ENCODE data around the gene UPF3B.
"Not testable (repeated sequence)": the region's sequence is repeated elsewhere in the genome, so short reads cannot be mapped to it uniquely, and the experiment has no call there.

Gene UPF3B, protein sequence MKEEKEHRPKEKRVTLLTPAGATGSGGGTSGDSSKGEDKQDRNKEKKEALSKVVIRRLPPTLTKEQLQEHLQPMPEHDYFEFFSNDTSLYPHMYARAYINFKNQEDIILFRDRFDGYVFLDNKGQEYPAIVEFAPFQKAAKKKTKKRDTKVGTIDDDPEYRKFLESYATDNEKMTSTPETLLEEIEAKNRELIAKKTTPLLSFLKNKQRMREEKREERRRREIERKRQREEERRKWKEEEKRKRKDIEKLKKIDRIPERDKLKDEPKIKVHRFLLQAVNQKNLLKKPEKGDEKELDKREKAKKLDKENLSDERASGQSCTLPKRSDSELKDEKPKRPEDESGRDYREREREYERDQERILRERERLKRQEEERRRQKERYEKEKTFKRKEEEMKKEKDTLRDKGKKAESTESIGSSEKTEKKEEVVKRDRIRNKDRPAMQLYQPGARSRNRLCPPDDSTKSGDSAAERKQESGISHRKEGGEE

DNA sequence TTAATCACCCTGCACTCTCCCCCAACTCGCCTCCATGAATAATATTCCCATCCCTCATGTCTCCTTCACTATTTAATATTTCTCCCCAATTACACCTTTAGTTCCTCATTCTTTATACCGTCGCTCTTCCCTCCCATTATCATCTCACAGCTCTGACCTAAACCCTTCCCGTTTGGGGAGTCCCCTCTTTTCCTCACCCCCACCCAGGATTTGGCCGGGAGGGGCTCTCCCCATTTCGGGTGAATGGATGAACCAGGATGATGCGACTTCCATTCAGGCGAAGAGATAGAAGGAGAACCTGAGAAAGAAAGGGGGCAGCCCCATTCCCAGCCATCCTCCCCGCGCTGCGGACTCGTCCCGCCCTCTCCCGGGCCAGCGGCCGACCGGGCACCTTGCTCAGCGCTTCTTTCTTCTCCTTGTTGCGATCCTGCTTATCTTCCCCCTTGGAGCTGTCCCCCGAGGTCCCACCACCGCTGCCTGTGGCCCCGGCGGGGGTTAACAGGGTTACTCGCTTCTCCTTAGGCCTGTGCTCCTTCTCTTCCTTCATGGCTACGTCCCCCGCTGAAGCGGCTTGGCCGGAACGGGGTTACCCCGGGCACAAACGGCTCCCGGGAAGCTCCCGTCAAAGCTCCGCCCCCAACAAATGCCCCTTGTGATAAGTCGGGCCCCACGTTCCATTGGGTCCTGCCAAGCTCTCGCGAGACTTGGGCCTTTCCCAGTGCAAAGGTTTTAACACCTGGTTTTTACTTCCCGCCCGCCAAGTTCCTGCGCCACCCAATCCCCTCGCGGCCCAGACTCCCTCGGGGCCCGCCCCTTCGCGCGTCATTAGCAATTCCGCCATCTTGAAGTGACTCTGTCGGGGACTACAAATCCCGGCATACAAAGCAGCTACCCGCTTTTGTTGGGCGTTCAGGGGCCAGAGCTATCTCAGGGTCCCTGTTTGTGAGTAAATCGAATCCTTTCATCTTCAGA, at the start of gene UPF3B:
UPF3B (minus strand) TSS at position 582 of the 972 bp plus-strand sequence; CDS start at position 547, 35 bp downstream.
- peak; percentile 88 for DNase-seq (ENCODE audit: low read depth, low spot score)

DNA sequence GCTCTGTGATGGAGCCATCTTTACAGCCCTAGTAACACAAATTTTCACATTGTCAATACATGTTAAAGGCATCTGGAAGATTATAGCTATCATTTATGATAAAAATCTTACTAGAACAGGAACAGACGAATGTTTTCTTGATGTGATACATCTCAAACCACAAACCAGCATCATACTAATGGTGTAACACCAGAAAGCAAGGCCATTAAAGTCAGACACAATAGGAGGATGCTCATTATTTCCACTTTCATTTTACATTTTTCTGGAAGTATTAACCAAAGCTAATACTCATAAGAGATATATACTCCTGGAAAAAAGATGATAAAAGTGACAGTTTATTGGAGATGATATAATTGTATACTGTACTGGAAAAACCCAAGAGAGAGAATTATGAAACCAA, 48.2 kb upstream of the UPF3B start:
- DNase-seq (ENCODE audit: low read depth, low spot score) = no peak

GRCh38 chrX:119899125-119899524, 46.4 kb upstream of the UPF3B start:
- DNase-seq (ENCODE audit: low read depth, low spot score) = no peak

DNA sequence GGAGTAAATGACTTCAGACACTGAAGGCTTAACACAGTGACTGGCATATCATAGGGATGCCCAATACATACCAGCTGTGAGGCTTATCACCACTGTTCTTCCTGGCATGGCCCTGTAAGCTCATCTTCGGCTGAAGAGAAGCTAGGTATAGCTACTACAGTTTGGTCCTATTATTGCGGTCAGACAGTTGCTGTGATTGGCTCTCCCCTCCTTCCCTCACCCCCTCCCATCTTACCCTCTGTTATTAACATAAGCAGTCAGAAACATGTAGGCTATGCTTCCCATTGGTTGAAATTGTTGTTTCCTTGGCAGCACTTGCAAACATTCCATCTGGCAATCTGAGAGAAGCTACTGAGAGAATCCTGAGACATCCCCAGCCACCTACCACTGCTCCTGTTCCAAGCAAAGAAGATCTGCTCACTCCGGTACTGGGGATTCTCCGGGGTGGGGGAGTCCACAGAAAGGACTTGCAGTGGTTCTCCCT, 43.1 kb upstream of the UPF3B start, which contains the start of gene AKAP14:
AKAP14 (plus strand) TSS at position 51 of the 484 bp plus-strand sequence. CDS start 7,331 bp downstream, outside the sequence.
- DNase-seq (ENCODE audit: low read depth, low spot score) = no peak

GRCh38 chrX:119891961-119892692, 39.4 kb upstream of the UPF3B start:
- not testable (repeated sequence) for DNase-seq (ENCODE audit: low read depth, low spot score)

DNA sequence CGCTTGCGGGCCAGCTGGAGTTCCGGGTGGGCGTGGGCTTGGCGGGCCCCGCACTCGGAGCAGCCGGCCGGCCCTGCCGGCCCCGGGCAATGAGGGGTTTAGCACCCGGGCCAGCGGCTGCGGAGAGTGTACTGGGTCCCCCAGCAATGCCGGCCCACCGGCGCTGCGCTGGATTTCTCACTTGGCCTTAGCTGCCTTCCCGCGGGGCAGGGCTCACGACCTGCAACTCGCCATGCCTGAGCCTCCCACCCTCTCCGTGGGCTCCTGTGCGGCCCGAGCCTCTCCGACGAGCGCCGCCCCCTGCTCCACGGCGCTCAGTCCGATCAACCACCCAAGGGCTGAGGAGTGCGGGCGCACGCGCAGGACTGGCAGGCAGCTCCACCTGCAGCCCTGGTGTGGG, 37.9 kb upstream of the UPF3B start:
- not testable (repeated sequence) for DNase-seq (ENCODE audit: low read depth, low spot score)

- peak; percentile 25 for DNase-seq (ENCODE audit: low read depth, low spot score)
Measured at GRCh38 chrX:119887721-119888425, 35.1 kb upstream of the UPF3B start.

DNA sequence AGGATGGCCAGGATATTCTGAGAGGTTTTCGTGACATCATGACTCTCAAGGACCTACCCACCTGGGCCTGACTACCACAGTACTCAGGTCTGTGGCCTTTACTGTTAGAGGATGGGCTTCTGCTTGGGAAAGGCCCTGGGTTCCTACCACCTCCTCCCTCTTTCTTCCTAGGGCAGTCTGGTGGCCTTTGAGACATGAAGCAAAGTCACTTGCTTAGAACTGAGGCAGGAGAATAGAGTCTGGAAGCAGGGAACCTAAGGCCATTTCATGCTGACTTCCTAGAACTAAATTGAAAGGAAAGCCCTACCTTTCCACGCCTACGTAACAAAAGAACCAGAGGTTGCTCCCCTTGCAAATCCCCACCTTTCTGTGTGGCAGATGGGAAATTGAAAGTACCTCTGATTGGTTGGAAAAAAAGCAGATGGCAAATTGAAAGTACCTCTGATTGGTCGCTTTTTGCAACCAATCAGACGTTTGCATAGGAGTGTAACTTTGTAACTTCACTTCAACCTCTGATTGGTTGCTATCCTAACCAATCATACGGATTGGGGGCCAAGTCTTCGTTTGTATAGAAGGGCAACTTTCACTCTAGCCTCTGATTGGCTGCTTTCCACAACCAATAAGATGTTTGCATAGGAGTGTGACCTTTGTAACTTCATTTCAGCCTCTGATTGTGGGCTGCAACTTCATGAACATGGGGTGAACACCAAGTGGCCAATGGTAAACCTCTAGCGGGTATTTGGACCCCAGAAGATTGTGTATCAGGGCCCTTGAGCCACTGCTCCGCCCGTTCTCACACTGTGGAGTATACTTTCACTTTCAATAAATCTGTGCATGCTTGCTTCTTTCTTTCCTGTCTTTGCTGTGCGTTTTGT, 33.0 kb upstream of the UPF3B start:
- DNase-seq (ENCODE audit: low read depth, low spot score) = no peak

DNA sequence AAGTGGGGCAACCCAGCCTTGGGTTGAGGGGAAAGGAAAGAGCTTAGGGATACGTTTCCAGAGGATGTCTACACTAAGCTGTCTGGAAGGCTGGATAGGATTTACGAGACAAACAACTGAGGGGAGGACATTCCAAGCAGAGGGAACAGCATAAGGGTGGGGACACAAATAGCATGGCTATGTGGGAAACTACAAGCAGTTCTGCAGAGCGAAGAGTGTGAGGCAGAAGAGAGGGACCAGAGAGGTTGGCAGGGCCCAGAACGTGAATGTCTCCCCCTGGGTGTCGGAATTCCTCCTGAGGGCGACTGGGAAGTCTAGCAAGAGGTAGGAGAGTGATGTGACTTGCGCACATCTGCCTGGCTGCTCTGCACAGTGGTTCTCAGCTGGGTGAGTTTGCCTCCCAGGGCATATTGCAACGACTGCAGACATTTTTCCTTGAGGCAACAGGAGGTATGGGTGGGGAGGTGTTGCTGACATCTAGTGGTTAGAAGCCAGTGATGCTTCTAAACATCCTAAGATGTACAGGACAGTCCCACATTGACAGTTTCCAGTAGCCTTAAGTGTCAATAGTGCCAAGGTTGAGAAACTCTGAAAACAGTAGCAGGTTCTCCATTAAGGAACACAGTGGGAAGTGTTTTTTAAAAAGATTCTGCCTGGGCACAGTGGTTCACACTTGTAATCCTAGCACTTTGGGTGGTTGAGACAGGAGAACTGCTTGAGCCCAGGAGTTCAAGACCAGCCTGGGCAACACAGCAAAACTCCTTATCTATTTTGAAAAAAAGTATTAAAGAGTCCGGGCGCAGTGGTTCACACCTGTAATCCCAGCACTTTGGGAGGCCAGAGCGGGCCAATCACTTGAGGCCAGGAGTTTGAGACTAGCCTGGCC, 28.0 kb upstream of the UPF3B start:
- no peak for DNase-seq (ENCODE audit: low read depth, low spot score)

DNA sequence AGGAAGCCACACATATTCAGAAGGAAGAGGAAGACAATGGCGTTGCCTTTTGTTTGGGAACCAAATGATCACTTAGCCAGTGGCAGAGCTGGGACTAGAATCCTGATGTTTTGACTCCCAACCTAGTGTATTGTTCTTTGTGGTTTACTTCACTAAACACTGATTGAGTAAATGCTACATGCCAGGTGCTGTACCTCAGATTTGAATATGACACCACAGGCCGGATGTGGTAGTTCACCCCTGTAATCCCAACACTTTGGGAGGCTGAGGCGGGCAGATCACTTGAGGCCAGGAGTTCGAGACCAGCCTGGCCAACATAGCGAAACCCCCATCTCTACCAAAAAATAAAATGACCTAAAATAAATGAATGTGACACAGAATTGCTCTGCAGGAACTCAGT, 27.3 kb upstream of the UPF3B start:
- no peak for DNase-seq (ENCODE audit: low read depth, low spot score)

GRCh38 chrX:119878740-119879139, 26.0 kb upstream of the UPF3B start:
- no peak for DNase-seq (ENCODE audit: low read depth, low spot score)

DNA sequence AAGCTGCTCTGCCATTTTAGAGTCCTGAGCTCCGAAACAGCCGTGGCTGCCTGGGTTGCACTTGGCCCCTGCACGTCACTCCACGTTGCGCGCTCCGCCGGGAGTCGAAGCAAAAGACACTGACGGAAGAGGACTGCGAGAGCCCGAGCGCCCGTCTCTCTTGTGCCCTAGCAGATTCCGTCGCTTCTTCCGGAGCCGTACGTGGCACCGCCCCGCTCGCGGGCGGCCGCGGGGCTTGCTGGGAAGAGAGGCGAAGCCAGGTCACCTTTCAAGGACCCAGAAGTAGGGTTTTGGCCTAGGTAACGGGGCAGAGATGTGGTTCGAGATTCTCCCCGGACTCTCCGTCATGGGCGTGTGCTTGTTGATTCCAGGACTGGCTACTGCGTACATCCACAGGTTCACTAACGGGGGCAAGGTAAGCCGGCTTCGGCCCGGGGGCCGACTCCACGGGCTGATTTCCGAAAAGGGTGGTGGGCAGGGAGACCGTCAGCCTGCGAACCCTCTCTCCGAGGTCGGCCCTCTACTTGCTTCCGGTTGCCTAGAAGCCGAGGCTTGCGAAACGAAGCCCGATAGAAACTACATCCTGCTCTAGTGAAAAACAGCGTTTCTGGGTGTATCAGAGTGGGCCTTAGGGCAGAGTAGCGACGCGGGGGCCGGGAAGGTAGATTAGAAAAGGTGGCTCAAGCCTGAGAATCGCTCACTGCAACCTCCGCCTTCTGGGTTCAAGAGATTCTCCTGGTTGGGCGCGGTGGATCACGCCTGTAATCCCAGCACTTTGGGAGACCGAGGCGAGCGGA, 19.0 kb upstream of the UPF3B start, which contains the start of the genes NDUFA1 and RNF113A:
NDUFA1 (plus strand) TSS at position 234 of the 797 bp plus-strand sequence; CDS start at position 314, 80 bp downstream.
RNF113A (minus strand) TSS at position 135 of the 797 bp plus-strand sequence; CDS start at position 15, 120 bp downstream.
- DNase-seq (ENCODE audit: low read depth, low spot score) = peak; percentile 70

DNA sequence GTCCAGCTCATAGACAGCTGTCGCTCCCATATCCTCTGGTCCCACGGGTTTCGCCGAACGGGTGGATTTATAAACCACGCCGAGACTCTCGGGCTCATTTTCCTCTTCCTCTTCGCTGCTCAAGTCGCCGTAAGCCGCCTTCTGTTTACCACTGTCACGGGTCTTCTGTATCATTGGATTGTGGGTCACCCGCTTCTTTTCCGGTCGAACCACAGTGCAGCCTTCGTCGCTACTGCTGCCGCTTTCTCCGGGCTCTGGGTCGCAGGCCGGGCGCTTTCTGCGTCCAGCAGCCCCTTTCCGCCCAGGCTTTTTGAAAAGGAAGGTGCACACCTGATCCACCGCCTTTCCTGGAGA, 18.5 kb upstream of the UPF3B start:
- DNase-seq (ENCODE audit: low read depth, low spot score) = no peak

DNA sequence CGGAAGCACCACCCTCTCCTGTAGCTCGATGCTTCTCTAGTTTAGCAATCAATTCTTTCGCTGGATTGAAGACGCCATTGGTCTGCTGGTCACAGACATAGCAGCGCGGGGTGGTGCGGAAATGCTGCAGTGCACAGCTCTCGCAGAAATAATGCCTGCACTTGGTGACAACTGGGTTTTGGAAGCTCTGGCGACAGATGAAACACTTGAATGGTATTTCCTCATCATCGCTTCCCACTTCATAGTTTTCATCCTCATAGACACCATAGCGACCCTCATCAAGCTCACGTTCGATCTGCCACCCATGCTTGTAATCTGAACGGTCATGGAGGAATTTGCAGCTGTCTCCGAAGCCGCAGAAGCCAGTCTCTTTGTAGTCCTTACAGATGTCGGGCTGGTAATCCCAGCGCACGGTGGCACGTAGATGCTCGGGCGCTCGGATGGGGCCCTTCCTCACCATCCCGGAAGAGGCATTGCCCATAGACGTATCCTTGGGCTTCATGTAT, 17.9 kb upstream of the UPF3B start:
- DNase-seq (ENCODE audit: low read depth, low spot score) = no peak

DNA sequence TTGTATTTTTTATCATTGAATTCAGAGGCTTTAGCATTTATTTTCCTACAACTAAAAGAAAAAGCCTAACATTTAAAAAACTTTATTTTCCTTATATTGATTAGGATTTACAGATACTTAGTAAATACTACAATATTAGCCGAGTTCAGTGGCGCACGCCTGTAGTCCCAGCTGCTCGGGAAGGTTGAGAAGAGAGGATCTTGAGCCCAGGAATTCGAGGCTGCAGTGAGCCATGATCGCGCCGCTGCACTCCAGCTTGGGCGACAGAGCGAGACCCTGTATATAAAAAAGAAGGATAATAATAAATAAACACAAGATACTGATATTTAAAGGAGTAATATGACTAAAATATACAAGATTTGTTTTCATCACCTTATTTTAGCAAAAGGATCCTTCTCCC, 681 bp upstream of the UPF3B start:
- no peak for DNase-seq (ENCODE audit: low read depth, low spot score)

DNA sequence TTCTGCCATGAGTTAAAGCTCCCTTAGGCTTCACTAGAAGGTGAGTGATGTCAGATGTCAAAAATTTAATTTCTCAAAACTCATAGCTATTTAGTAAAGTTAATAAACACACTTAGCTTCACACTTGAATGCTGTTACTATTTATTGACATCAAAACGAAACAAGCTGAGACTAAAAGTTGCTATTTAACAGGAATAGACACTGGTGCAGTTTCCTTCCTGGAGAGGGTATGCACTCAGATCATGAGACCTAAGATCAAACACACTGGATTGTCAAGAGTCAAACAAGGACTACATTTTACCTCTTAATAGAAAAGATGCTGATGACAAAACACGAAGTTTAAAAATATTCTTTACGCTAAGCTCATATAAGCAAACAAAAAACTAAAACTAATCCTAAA, 18.9 kb downstream of the UPF3B start:
- no peak for DNase-seq (ENCODE audit: low read depth, low spot score)

GRCh38 chrX:119828446-119828845, 24.3 kb downstream of the UPF3B start:
- DNase-seq (ENCODE audit: low read depth, low spot score) = no peak

All from activated CD4-positive, CD25-positive, alpha-beta regulatory T cell treated with anti-CD3 and anti-CD28 coated beads, Interleukin-2, amount 50 U/mL, for 16 hours (primary cell).